Measurements from ENCODE around the gene CFAP20.

CFAP20 gene

GRCh38 chr16:58129097-58129936 lies at the start of gene CFAP20:
Gene CFAP20, minus strand, starts transcription at chr16:58129381. Its CDS starts 266 bp downstream, at chr16:58129115.
- DNase-seq = peak; percentile 99

GRCh38 chr16:58177353-58177710 lies 48.2 kb upstream of the CFAP20 start:
- no peak for DNase-seq

- no peak for DNase-seq
These were observed 47.6 kb upstream of the CFAP20 start for GRCh38 chr16:58176608-58177352.

GRCh38 chr16:58170223-58170622 lies 41.0 kb upstream of the CFAP20 start:
- DNase-seq = no peak

- no peak for DNase-seq
These were observed 31.7 kb upstream of the CFAP20 start for GRCh38 chr16:58160855-58161254.

- no peak for DNase-seq
These were observed 29.5 kb upstream of the CFAP20 start for GRCh38 chr16:58158725-58159124.

GRCh38 chr16:58157951-58158540 lies 28.9 kb upstream of the CFAP20 start:
- DNase-seq = no peak

- DNase-seq = no peak
These were observed 28.1 kb upstream of the CFAP20 start for GRCh38 chr16:58157239-58157638.

GRCh38 chr16:58155839-58156238 lies 26.7 kb upstream of the CFAP20 start:
- no peak for DNase-seq

GRCh38 chr16:58154345-58154744 lies 25.2 kb upstream of the CFAP20 start:
- DNase-seq = no peak

GRCh38 chr16:58152246-58152868 lies 23.2 kb upstream of the CFAP20 start:
- DNase-seq = no peak

- DNase-seq = no peak
These were observed 19.3 kb upstream of the CFAP20 start for GRCh38 chr16:58148526-58148925.

GRCh38 chr16:58148099-58148498 lies 18.9 kb upstream of the CFAP20 start:
- DNase-seq = no peak

- DNase-seq = no peak
These were observed 9.7 kb upstream of the CFAP20 start for GRCh38 chr16:58138852-58139251.

- DNase-seq = no peak
These were observed 8.4 kb upstream of the CFAP20 start for GRCh38 chr16:58137581-58137980.

GRCh38 chr16:58128711-58129096 lies 477 bp downstream of the CFAP20 start:
- no peak for DNase-seq

GRCh38 chr16:58128181-58128631 lies 975 bp downstream of the CFAP20 start:
- no peak for DNase-seq

- peak in 1 of 2 experiments; percentile 0 for DNase-seq
These were observed 1.5 kb downstream of the CFAP20 start for GRCh38 chr16:58127634-58128033.

- peak; percentile 2 to 10 for DNase-seq
These were observed 2.1 kb downstream of the CFAP20 start for GRCh38 chr16:58127033-58127556.

GRCh38 chr16:58126451-58126961 lies 2.7 kb downstream of the CFAP20 start:
- no peak for DNase-seq

- DNase-seq = no peak
These were observed 3.3 kb downstream of the CFAP20 start for GRCh38 chr16:58125781-58126335.

- DNase-seq = no peak
These were observed 4.1 kb downstream of the CFAP20 start for GRCh38 chr16:58125041-58125440.

GRCh38 chr16:58124601-58124915 lies 4.6 kb downstream of the CFAP20 start:
- no peak for DNase-seq
